Tibial nerve (tissue), 4 donors: ENCODE data around the gene ACBD7.

ENCODE experiments used
- EP300 ChIP-seq, 2 donors: sonication (generic); formaldehyde crosslinking; IDR thresholded peaks; one replicate each; pipeline ENCODE4 v1.6.1; 2017; ENCODE audit warnings: antibody characterized with exemption in 2 of 2, mild to moderate bottlenecking in 1 of 2
- POLR2A ChIP-seq, 2 donors: fragments of 450-650 bp; IDR thresholded peaks; one replicate each; pipeline ENCODE4 v1.6.1; 2017; ENCODE audit warnings: antibody characterized with exemption in 2 of 2, mild to moderate bottlenecking in 2 of 2, moderate library complexity in 2 of 2
- TF ChIP-seq, protein P1 (sequence below), 5 experiments: fragments of 200-600 bp in 3 of 5; fragments of 450-650 bp in 2 of 5; sonication (generic) in 3 of 5; IDR thresholded peaks; one replicate each; pipeline ENCODE4 v1.5.1; 2016 to 2019; ENCODE audit warnings: antibody characterized with exemption in 5 of 5, mild to moderate bottlenecking in 3 of 5, moderate library complexity in 2 of 5

DNA sequence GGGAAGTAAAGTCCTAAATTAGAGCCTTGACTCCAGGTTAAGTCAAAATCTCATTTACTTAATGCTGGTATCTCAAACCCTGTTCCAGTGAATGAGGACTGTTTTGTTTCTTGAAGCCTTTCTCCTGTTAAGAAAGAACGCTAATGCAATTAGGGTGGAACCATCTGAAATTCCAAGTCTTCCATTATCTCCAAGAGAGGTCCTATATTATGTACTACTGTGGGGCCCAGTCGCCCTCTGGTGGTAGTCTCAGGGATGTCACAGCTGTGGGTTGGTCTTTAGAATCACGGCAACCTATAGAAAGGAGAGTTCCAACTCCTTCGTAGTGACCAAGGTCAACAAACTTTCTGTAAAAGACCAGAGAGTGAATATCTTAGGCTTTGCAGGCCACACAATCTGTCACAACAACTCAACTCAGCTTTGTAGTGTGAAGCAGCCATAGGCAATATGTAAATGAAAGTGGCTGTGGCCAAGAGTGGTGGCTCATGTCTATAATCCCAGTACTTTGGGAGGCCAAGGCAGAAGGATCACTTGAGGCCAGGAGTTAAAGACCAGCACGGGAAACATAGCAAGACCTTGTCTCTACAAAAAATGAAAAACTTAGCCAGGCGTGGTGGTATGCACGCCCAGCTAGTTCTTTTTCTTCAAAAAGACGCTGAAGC, 17.9 kb upstream of the ACBD7 start:
- TF ChIP-seq, protein P1, sequence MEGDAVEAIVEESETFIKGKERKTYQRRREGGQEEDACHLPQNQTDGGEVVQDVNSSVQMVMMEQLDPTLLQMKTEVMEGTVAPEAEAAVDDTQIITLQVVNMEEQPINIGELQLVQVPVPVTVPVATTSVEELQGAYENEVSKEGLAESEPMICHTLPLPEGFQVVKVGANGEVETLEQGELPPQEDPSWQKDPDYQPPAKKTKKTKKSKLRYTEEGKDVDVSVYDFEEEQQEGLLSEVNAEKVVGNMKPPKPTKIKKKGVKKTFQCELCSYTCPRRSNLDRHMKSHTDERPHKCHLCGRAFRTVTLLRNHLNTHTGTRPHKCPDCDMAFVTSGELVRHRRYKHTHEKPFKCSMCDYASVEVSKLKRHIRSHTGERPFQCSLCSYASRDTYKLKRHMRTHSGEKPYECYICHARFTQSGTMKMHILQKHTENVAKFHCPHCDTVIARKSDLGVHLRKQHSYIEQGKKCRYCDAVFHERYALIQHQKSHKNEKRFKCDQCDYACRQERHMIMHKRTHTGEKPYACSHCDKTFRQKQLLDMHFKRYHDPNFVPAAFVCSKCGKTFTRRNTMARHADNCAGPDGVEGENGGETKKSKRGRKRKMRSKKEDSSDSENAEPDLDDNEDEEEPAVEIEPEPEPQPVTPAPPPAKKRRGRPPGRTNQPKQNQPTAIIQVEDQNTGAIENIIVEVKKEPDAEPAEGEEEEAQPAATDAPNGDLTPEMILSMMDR (IDR thresholded peaks at IDR 0.05) = peak; percentile 82 to 89 (median 83)
- TF ChIP-seq POLR2A (IDR thresholded peaks at IDR 0.05) (no peak), EP300 (IDR thresholded peaks at IDR 0.05) (no peak)
